Astrocyte (in vitro differentiated cells and primary cell): ENCODE data around the gene PAPPA2.

Experiments
- CTCF ChIP-seq: IDR thresholded peaks from 2 replicates; pipeline ENCODE4 v1.5.1; 2011; ENCODE audit warnings: low read depth, mild to moderate bottlenecking, inconsistent platforms, low read length, moderate library complexity; ENCODE audit not compliant: insufficient read depth
- EZH2 ChIP-seq: IDR thresholded peaks from 2 replicates; pipeline ENCODE4 v1.6.1; 2012; ENCODE audit warnings: mild to moderate bottlenecking, low read length, inconsistent platforms; ENCODE audit not compliant: insufficient read depth

GRCh38 chr1:176469450-176470010, 6.6 kb downstream of the PAPPA2 start:
- TF ChIP-seq CTCF = no peak
- TF ChIP-seq EZH2 = no peak
